Neutrophil (primary cell): ENCODE data around the gene IL6R.
"Not testable (repeated sequence)": the region's sequence is repeated elsewhere in the genome, so short reads cannot be mapped to it uniquely, and the experiment has no call there.

ENCODE experiments used
- H3K27ac ChIP-seq: fragments of 200-600 bp; sonication (generic); 2 replicates; pipeline ENCODE4 v1.5.1; 2016; ENCODE audit warnings: mild to moderate bottlenecking, moderate library complexity
- H3K27me3 ChIP-seq: fragments of 200-600 bp; sonication (generic); 2 replicates; pipeline ENCODE4 v1.6.0; 2016; ENCODE audit warnings: mild to moderate bottlenecking
- H3K36me3 ChIP-seq: fragments of 200-600 bp; sonication (generic); 2 replicates; pipeline ENCODE4 v1.5.1; 2017
- H3K4me1 ChIP-seq, 2 experiments: fragments of 200-600 bp in 1 of 2; sonication (generic) in 1 of 2; 1 replicate in 1 of 2; 2 replicates in 1 of 2; pipeline versions ENCODE4 v1.5.1 to v1.6.1; 2013 to 2016; ENCODE audit warnings: low read depth in 1 of 2, low read length in 1 of 2, mild to moderate bottlenecking in 1 of 2, moderate library complexity in 1 of 2; ENCODE audit not compliant: control insufficient read depth in 1 of 2, insufficient read depth in 1 of 2
- H3K4me3 ChIP-seq, 2 experiments: fragments of 200-600 bp in 1 of 2; sonication (generic) in 1 of 2; 1 replicate in 1 of 2; 2 replicates in 1 of 2; pipeline ENCODE4 v1.5.1; 2013 to 2016; ENCODE audit warnings: low read depth in 1 of 2, low read length in 1 of 2, mild to moderate bottlenecking in 1 of 2, moderate library complexity in 1 of 2
- H3K9me3 ChIP-seq: fragments of 200-600 bp; sonication (generic); 2 replicates; pipeline ENCODE4 v1.5.1; 2016
- CTCF ChIP-seq: fragments of 200-600 bp; sonication (generic); IDR thresholded peaks from 2 replicates; pipeline ENCODE4 v1.5.1; 2016; ENCODE audit warnings: antibody characterized with exemption

Gene IL6R

GRCh38 chr1:154419620-154420571 is 14.8 kb downstream of the IL6R start:
- H3K9me3 ChIP-seq: no peaks in the 10 kb centered on the region
- TF ChIP-seq CTCF: no peak
- H3K36me3 ChIP-seq: peaks cover 41% of the 10 kb centered on the region
- H3K4me3 ChIP-seq: peak overlapping the region; percentile 51 to 55
- H3K27ac ChIP-seq: peak overlapping the region; percentile 92
- H3K4me1 ChIP-seq: peaks cover 81 to 91% of the 10 kb centered on the region in 2 experiments
- H3K27me3 ChIP-seq: no peaks in the 10 kb centered on the region

GRCh38 chr1:154420961-154421924 is 16.1 kb downstream of the IL6R start:
- peaks cover 42% of the 10 kb centered on the region for H3K36me3 ChIP-seq
- peaks cover 67 to 77% of the 10 kb centered on the region in 2 experiments for H3K4me1 ChIP-seq
- H3K9me3 ChIP-seq: no peaks in the 10 kb centered on the region
- TF ChIP-seq CTCF: no peak
- H3K27me3 ChIP-seq: no peaks in the 10 kb centered on the region
- H3K4me3 ChIP-seq: no peak overlapping the region
- H3K27ac ChIP-seq: peak overlapping the region; percentile 92

- H3K4me3 ChIP-seq, H3K27me3 ChIP-seq, H3K9me3 ChIP-seq: not testable (repeated sequence)
- Histone ChIP-seq H3K4me1 (peaks cover 62 to 69% of the 10 kb centered on the region in 2 experiments), H3K27ac (peak overlapping the region; percentile 61), H3K36me3 (peaks cover 37% of the 10 kb centered on the region)
Observed at GRCh38 chr1:154422049-154422448, 16.9 kb downstream of the IL6R start.

DNA sequence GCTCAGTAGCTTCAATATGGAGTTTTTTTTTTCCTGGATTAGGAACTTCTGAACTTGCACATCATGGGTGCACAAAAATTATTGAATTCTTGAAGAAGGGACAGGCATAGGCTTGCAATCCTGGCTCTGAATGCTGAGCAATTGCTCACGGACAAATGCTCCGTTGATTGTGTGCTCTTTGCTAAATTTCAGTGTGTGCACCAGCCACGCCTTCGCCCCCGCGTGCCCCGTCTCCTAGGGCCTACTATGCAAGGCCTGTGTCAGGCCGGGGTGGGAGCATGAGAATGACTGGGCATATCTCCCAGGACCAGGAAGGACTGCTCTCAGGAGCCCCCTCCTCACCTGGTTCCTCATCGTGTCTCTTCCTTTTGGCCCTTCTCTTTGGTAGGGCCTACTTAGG is 17.4 kb downstream of the IL6R start:
- no peaks in the 10 kb centered on the region for H3K27me3 ChIP-seq

GRCh38 chr1:154423304-154423987 is 18.3 kb downstream of the IL6R start:
- no peak overlapping the region for H3K4me3 ChIP-seq
- TF ChIP-seq CTCF: no peak
- peaks cover 55 to 64% of the 10 kb centered on the region in 2 experiments for H3K4me1 ChIP-seq
- H3K27me3 ChIP-seq: no peaks in the 10 kb centered on the region
- peaks cover 47% of the 10 kb centered on the region for H3K36me3 ChIP-seq
- no peaks in the 10 kb centered on the region for H3K9me3 ChIP-seq
- H3K27ac ChIP-seq: peak overlapping the region; percentile 66

More for the DNA sequence above, 17.4 kb downstream of the IL6R start:
- H3K4me1 ChIP-seq: peaks cover 62 to 72% of the 10 kb centered on the region in 2 experiments
- H3K36me3 ChIP-seq: peaks cover 40% of the 10 kb centered on the region
- no peaks in the 10 kb centered on the region for H3K9me3 ChIP-seq
- no peak overlapping the region for H3K4me3 ChIP-seq
- no peak for TF ChIP-seq CTCF
- H3K27ac ChIP-seq: peak overlapping the region; percentile 61
